Type B pancreatic cell (in vitro differentiated cells): ENCODE measurements around the gene ZNF546. TPM values are rescaled to one million over a fixed set of nuclear protein-coding genes. Genes with fewer than 3 reads are reported as not detected.

Experiments
- DNase-seq: peaks from one replicate; pipeline ENCODE4 v3.0.0; 2021; ENCODE audit warnings: mixed read lengths; ENCODE audit not compliant: unreplicated experiment; ENCODE audit errors: extremely low spot score
- H3K27ac Mint-ChIP-seq: 2 replicates; pipeline ENCODE4 v1.8.0; 2021; ENCODE audit warnings: mild to moderate bottlenecking, mixed read lengths
- H3K27me3 Mint-ChIP-seq: 2 replicates; pipeline ENCODE4 v1.8.0; 2021; ENCODE audit warnings: mixed read lengths
- H3K36me3 Mint-ChIP-seq: 2 replicates; pipeline ENCODE4 v1.8.0; 2021; ENCODE audit warnings: mixed read lengths
- H3K4me1 Mint-ChIP-seq: one replicate; pipeline ENCODE4 v1.8.0; 2021; ENCODE audit warnings: mixed read lengths; ENCODE audit not compliant: unreplicated experiment
- H3K4me3 Mint-ChIP-seq: 2 replicates; pipeline ENCODE4 v1.8.0; 2021; ENCODE audit warnings: mild to moderate bottlenecking, mixed read lengths
- H3K9me3 Mint-ChIP-seq: 2 replicates; pipeline ENCODE4 v1.8.0; 2021; ENCODE audit warnings: mixed read lengths
- total RNA-seq: library from RNA; stranded (reverse); gene quantifications from 2 replicates; pipeline ENCODE4 v1.2.1, GENCODE V29; 2021; ENCODE audit warnings: low replicate concordance
- TF ChIP-seq, protein P1 (sequence below): fragments of 200-600 bp; sonication (generic); conservative IDR thresholded peaks from 2 replicates; pipeline ENCODE4 v1.5.0; 2021; ENCODE audit warnings: antibody characterized with exemption, mild to moderate bottlenecking

ZNF546 gene
- total RNA-seq, 1 donor from 2014 or later, result 5.5 TPM

DNA sequence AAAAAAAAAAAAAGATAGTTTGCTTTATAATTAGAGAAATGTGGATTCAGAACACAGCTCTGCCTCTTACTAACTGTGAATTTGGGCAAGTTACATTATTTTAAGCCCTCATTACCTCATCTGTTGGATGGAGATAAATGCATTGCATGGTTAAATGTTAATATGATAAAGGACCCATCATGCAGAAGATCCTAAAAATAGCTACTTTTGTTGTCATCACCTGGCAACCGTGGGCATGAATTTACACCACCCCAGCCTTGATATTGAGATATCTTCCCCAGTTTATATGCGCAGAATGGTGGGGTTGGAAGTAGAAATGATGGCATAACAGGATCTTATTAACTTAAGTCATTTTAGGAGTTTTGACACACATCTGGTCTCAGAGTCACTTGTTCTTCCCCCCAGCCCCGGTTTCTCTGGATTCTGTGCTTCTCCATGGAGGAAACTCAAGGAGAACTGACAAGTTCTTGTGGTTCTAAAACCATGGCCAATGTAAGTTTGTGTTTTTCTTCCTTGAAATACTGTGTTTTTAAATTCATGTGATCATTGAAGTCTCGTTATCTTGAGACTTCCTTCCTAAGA is 8.9 kb downstream of the ZNF546 start:
- H3K27ac Mint-ChIP-seq, result no peak overlapping the region
- peaks cover 23% of the 10 kb centered on the region for H3K36me3 Mint-ChIP-seq
- H3K4me1 Mint-ChIP-seq, result no peaks in the 10 kb centered on the region
- peaks cover 4% of the 10 kb centered on the region for H3K9me3 Mint-ChIP-seq
- H3K4me3 Mint-ChIP-seq, result no peak overlapping the region
- no peak for DNase-seq
- H3K27me3 Mint-ChIP-seq, result no peaks in the 10 kb centered on the region
- TF ChIP-seq, protein P1, sequence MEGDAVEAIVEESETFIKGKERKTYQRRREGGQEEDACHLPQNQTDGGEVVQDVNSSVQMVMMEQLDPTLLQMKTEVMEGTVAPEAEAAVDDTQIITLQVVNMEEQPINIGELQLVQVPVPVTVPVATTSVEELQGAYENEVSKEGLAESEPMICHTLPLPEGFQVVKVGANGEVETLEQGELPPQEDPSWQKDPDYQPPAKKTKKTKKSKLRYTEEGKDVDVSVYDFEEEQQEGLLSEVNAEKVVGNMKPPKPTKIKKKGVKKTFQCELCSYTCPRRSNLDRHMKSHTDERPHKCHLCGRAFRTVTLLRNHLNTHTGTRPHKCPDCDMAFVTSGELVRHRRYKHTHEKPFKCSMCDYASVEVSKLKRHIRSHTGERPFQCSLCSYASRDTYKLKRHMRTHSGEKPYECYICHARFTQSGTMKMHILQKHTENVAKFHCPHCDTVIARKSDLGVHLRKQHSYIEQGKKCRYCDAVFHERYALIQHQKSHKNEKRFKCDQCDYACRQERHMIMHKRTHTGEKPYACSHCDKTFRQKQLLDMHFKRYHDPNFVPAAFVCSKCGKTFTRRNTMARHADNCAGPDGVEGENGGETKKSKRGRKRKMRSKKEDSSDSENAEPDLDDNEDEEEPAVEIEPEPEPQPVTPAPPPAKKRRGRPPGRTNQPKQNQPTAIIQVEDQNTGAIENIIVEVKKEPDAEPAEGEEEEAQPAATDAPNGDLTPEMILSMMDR, result no peak

DNA sequence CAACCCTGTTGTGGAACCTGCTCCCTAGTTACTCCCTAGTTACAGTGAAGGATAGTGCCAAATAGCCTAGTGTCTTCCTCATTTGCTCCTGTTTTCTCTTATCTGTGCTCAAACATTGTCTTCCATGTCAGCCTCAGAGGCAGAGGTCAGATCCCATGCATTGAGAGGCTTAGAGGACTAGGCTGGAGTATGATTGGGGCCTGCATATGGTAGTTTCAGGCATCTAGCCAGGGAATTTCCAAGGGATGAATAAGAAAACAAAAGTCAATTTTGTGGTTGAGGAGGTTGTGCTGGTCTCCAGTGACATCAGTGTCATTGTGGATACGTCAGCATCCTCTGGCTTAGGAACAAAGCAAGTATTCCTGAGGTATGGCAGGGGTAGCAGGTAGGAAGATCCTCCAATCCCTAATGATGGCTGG is 9.4 kb downstream of the ZNF546 start:
- no peak for DNase-seq
- Mint-ChIP-seq H3K36me3 (peaks cover 23% of the 10 kb centered on the region), H3K4me1 (no peaks in the 10 kb centered on the region), H3K4me3 (no peak overlapping the region), H3K27me3 (no peaks in the 10 kb centered on the region), H3K9me3 (peaks cover 4% of the 10 kb centered on the region), H3K27ac (no peak overlapping the region)
- TF ChIP-seq, protein P1, result no peak

DNA sequence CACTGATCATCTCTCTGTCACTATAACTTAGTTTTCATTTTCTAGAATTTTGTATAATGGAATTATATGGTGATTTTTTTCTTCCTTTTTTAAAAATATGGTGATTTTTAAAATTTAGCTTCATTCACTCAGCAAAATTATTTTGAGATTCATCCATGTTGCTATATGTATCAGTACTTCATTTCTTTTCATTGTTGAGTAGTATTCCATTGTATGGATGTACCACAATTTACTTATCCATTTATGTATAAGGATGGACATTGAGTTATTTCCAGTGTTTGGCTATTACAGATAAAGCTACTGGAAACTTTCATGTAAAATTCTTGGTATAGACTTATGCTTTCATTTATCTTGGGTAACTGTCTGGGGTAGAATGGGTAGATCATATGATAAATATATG is 12.8 kb downstream of the ZNF546 start:
- TF ChIP-seq, protein P1, result no peak
- H3K9me3 Mint-ChIP-seq, result peaks cover 10% of the 10 kb centered on the region
- H3K27ac Mint-ChIP-seq, result no peak overlapping the region
- H3K27me3 Mint-ChIP-seq, result no peaks in the 10 kb centered on the region
- no peaks in the 10 kb centered on the region for H3K4me1 Mint-ChIP-seq
- no peak for DNase-seq
- no peak overlapping the region for H3K4me3 Mint-ChIP-seq
- H3K36me3 Mint-ChIP-seq, result peaks cover 50% of the 10 kb centered on the region

DNA sequence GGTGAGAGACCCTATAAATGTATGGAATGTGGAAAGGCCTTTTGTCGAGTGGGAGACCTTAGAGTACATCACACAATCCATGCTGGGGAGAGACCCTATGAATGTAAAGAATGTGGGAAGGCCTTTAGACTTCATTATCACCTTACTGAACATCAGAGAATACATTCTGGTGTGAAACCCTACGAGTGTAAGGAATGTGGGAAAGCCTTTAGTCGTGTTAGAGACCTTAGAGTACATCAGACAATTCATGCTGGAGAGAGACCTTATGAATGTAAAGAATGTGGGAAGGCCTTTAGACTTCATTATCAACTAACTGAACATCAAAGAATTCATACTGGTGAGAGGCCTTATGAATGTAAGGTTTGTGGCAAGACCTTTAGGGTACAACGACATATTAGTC is 17.1 kb downstream of the ZNF546 start:
- Mint-ChIP-seq H3K4me3 (no peak overlapping the region), H3K36me3 (peaks cover 49% of the 10 kb centered on the region), H3K4me1 (no peaks in the 10 kb centered on the region), H3K27me3 (no peaks in the 10 kb centered on the region), H3K9me3 (peaks cover 17% of the 10 kb centered on the region), H3K27ac (no peak overlapping the region)
- TF ChIP-seq, protein P1, result no peak
- no peak for DNase-seq

DNA sequence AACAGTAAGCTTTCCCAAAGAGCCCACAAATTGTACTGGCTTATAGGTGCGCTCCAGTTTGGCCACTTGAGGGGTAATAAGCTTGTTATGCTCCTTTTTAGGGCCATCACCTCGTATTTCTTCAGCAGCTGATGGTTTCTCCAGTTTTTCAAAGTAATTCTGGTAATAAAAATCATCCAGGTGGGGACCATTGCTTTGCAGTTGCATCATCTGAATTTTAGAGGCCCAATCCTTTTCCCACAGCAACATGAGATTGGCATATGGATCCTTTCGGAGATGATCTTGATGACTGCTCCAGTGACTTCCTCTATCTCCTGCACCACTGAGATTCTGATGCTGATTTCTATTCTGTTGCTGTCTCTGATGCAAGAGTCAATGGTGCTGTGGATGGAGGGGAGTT is 27.1 kb downstream of the ZNF546 start:
- TF ChIP-seq, protein P1, result no peak
- Mint-ChIP-seq H3K27me3 (no peaks in the 10 kb centered on the region), H3K9me3 (peaks cover 25% of the 10 kb centered on the region)

More for the DNA sequence above, 27.1 kb downstream of the ZNF546 start:
- Mint-ChIP-seq H3K4me3 (no peak overlapping the region), H3K4me1 (no peaks in the 10 kb centered on the region), H3K27ac (no peak overlapping the region), H3K36me3 (no peaks in the 10 kb centered on the region)
- DNase-seq, result no peak
